Measurements from ENCODE around the gene SPATA13. TPM values are rescaled to one million over a fixed set of nuclear protein-coding genes. Genes with fewer than 3 reads are reported as not detected.

SPATA13 gene
- total and polyA plus RNA-seq, 2 donors (not counting 3 experiments of a cell fraction or from before 2014, with no cell fraction given), result 6.6 to 12.9 TPM

DNA sequence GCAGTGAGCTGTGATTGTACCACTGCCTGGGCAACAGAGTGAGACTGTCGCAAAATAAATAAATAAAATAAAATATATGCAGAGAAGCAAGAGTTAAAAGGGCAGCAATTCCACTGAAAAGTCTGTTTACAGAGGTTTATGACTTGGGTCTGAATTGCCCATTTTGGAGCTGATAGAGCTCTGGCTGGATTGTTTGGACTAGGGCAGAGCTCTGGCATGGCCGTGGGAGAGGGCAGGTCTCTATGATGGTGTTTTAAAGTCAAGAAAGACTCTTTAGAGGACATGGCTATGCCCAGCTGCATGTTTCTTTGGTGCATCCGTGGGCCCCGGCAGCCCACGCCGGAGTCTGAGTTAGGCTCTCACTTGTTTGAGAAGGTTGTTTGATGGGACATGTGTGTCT lies 84.3 kb downstream of the SPATA13 start:
- Histone ChIP-seq H3K27me3 (ENCODE audit: control insufficient read depth in 2 of 2, insufficient read depth in 2 of 2, low read length in 2 of 2) (no peaks in the 10 kb centered on the region), H3K36me3 (ENCODE audit: control insufficient read depth in 2 of 2, extremely low read depth in 1 of 2, insufficient read depth in 2 of 2, low read length in 2 of 2) (no peaks in the 10 kb centered on the region), H2AFZ (ENCODE audit: low read depth, low read length) (no peak overlapping the region), H4K20me1 (replicated peaks; ENCODE audit: control insufficient read depth, extremely low read depth, insufficient read depth, low read length) (no peaks in the 10 kb centered on the region), H3K27ac (ENCODE audit: insufficient read depth, low read depth, low read length) (no peak overlapping the region), H3K4me1 (ENCODE audit: control insufficient read depth, extremely low read depth, insufficient read depth, low read length) (no peaks in the 10 kb centered on the region), H3K9me1 (replicated peaks; ENCODE audit: control insufficient read depth, extremely low read depth, insufficient read depth, low read length) (no peaks in the 10 kb centered on the region), H3K4me3 (replicated peaks in 1 of 3; ENCODE audit: insufficient read depth in 1 of 3, low read depth in 1 of 3, low read length in 3 of 3) (no peak overlapping the region), H3K9me3 (replicated peaks; ENCODE audit: control insufficient read depth, insufficient read depth, low read length) (no peaks in the 10 kb centered on the region), H3K79me2 (ENCODE audit: control insufficient read depth, insufficient read depth, low read length) (no peaks in the 10 kb centered on the region), H3K4me2 (ENCODE audit: insufficient read depth, low read length) (no peak overlapping the region), H3K9ac (replicated peaks; ENCODE audit: extremely low read depth, insufficient read depth, low read length) (no peak overlapping the region)
- POLR2A ChIA-PET, result interaction anchor here (0.6 kb wide), 1 partner anchor 146 kb away, joined by 3 read pairs; no protein-coding TSS in a partner anchor
- DNase-seq (ENCODE audit: low read depth, low spot score) (no peak), FAIRE-seq (no peak)
- dilution Hi-C loops (cut with MboI; ENCODE audit: extremely low pct_ligation_motif_present, low sequenced_read_pairs) (no loop called here), intact Hi-C loops (cut with micrococcal nuclease) (no loop called here)
- TF ChIP-seq, protein P1, sequence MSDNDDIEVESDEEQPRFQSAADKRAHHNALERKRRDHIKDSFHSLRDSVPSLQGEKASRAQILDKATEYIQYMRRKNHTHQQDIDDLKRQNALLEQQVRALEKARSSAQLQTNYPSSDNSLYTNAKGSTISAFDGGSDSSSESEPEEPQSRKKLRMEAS (IDR thresholded peaks at IDR 0.05; ENCODE audit: insufficient read depth, insufficient read length), result no peak
- TF ChIP-seq POLR2AphosphoS5 (IDR thresholded peaks at IDR 0.05; ENCODE audit: insufficient read depth, low read depth, low read length) (no peak), POLR2A (IDR thresholded peaks at IDR 0.05; ENCODE audit: low read depth, low read length) (no peak), MYC (IDR thresholded peaks at IDR 0.05; ENCODE audit: low read depth, low read length) (no peak), GATA2 (IDR thresholded peaks at IDR 0.05; ENCODE audit: insufficient read depth, insufficient read length, low read depth, low read length) (no peak), FOS (IDR thresholded peaks at IDR 0.05; ENCODE audit: borderline replicate concordance, insufficient read depth, low read length) (no peak), JUN (IDR thresholded peaks at IDR 0.05; ENCODE audit: borderline replicate concordance, insufficient read depth, insufficient read length, low read depth) (no peak), EZH2 (IDR thresholded peaks at IDR 0.05; ENCODE audit: borderline replicate concordance, low read depth, low read length, severe bottlenecking) (no peak)
- TF ChIP-seq, protein P2, sequence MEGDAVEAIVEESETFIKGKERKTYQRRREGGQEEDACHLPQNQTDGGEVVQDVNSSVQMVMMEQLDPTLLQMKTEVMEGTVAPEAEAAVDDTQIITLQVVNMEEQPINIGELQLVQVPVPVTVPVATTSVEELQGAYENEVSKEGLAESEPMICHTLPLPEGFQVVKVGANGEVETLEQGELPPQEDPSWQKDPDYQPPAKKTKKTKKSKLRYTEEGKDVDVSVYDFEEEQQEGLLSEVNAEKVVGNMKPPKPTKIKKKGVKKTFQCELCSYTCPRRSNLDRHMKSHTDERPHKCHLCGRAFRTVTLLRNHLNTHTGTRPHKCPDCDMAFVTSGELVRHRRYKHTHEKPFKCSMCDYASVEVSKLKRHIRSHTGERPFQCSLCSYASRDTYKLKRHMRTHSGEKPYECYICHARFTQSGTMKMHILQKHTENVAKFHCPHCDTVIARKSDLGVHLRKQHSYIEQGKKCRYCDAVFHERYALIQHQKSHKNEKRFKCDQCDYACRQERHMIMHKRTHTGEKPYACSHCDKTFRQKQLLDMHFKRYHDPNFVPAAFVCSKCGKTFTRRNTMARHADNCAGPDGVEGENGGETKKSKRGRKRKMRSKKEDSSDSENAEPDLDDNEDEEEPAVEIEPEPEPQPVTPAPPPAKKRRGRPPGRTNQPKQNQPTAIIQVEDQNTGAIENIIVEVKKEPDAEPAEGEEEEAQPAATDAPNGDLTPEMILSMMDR (IDR thresholded peaks at IDR 0.05; ENCODE audit: extremely low read depth in 1 of 2, insufficient read depth in 1 of 2, low read depth in 1 of 2, low read length in 2 of 2), result no peak
- CTCF ChIA-PET, result interaction anchor here (1.6 kb wide), 1 partner anchor 16 kb away, joined by 5 read pairs; no protein-coding TSS in a partner anchor
- BruUV-seq (replicated peaks), result no TSS peak

All from endothelial cell of umbilical vein (primary cell).